ENCODE data around the gene ELFN2.

DNA sequence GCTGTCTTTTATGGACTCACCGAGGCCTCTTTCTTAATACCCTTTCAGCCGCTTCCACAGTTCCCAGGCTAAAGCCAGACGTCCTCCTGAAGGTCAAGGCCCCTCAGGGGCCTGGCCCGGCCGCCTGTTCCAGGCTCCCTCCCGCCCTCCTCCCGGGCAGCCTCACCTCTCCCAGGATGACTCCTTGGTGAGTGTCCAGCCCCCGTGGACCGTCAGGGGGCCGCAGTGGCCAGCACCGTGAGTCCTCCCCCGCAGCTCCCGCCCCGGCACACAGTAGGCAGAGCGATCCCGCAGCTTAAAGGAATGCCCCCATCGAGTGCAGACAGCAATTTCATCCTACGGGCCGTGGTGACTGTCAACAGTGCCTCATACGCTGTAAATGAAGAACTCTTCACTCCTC, 32.9 kb downstream of the ELFN2 start:
- TF ChIP-seq, protein P1, sequence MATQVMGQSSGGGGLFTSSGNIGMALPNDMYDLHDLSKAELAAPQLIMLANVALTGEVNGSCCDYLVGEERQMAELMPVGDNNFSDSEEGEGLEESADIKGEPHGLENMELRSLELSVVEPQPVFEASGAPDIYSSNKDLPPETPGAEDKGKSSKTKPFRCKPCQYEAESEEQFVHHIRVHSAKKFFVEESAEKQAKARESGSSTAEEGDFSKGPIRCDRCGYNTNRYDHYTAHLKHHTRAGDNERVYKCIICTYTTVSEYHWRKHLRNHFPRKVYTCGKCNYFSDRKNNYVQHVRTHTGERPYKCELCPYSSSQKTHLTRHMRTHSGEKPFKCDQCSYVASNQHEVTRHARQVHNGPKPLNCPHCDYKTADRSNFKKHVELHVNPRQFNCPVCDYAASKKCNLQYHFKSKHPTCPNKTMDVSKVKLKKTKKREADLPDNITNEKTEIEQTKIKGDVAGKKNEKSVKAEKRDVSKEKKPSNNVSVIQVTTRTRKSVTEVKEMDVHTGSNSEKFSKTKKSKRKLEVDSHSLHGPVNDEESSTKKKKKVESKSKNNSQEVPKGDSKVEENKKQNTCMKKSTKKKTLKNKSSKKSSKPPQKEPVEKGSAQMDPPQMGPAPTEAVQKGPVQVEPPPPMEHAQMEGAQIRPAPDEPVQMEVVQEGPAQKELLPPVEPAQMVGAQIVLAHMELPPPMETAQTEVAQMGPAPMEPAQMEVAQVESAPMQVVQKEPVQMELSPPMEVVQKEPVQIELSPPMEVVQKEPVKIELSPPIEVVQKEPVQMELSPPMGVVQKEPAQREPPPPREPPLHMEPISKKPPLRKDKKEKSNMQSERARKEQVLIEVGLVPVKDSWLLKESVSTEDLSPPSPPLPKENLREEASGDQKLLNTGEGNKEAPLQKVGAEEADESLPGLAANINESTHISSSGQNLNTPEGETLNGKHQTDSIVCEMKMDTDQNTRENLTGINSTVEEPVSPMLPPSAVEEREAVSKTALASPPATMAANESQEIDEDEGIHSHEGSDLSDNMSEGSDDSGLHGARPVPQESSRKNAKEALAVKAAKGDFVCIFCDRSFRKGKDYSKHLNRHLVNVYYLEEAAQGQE (IDR thresholded peaks at IDR 0.05; ENCODE audit: insufficient read depth in 1 of 2, low read depth in 2 of 2, low read length in 2 of 2) = no peak
- no peak for TF ChIP-seq POLR2AphosphoS5 (IDR thresholded peaks at IDR 0.05; ENCODE audit: low read depth, low read length)
- TF ChIP-seq SIN3A (IDR thresholded peaks at IDR 0.05; ENCODE audit: borderline replicate concordance, insufficient read depth, low read length) = no peak
- no peak for TF ChIP-seq TAF1 (IDR thresholded peaks at IDR 0.05; ENCODE audit: borderline replicate concordance, insufficient read depth, low read length)
- no peak for TF ChIP-seq FOXP2 (optimal IDR thresholded peaks at IDR 0.05; ENCODE audit: borderline replicate concordance, extremely low read depth, extremely low read length, insufficient read depth)

Measured in PFSK-1 (cell line).